ENCODE data around the gene CCDC117.

DNA sequence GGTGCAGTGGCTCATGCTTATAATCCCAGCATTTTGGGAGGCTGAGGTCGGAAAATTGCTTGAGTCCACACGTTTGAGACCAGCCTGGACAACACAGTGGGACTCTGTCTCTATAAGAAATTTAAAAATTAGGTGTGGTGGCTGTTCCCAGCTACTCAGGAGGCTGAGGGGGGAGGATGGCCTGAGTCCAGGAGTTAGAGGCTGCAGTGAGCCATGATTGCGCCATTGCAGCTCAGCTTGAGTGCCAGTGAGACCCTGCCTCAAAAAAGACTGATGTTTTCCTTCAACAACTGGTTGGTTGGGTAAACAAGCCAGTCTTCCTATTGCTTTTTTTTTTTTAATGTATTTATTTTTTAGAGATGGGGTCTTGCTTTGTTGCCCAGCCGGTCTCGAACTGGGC, 18.6 kb downstream of the CCDC117 start:
- TF ChIP-seq EZH2phosphoT487 (IDR thresholded peaks at IDR 0.05; ENCODE audit: borderline replicate concordance) = no peak
- TF ChIP-seq, protein P1, sequence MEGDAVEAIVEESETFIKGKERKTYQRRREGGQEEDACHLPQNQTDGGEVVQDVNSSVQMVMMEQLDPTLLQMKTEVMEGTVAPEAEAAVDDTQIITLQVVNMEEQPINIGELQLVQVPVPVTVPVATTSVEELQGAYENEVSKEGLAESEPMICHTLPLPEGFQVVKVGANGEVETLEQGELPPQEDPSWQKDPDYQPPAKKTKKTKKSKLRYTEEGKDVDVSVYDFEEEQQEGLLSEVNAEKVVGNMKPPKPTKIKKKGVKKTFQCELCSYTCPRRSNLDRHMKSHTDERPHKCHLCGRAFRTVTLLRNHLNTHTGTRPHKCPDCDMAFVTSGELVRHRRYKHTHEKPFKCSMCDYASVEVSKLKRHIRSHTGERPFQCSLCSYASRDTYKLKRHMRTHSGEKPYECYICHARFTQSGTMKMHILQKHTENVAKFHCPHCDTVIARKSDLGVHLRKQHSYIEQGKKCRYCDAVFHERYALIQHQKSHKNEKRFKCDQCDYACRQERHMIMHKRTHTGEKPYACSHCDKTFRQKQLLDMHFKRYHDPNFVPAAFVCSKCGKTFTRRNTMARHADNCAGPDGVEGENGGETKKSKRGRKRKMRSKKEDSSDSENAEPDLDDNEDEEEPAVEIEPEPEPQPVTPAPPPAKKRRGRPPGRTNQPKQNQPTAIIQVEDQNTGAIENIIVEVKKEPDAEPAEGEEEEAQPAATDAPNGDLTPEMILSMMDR (conservative IDR thresholded peaks at IDR 0.05; ENCODE audit: low read length) = no peak
